HG02678 (cell line): ENCODE data around the gene HINT2.

Source experiments
- ATAC-seq: cut with Tn5 transposase; IDR thresholded peaks from one replicate; pipeline ENCODE4 v1.9.1; 2021; ENCODE audit warnings: mild to moderate bottlenecking, moderate library complexity; ENCODE audit not compliant: unreplicated experiment

HINT2 gene

DNA sequence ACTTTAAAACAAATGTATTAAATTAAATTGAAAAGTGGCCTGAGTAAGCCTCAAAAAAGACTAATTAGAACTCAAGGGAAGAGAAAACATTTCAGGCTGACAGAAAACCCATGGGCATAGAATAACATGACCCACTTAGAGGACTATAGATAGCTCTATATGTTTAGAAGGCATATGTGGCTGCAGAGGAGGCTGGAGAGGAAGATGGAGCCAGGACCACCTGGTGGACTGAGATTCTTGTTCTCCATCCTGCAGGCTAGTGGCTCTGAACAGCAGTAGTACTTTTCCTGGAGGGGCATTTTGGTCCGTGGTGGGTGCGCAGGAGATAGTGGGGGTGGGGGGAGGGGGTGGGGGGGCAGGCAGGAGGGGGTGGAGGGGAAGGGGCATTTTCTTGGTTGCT lies 33.8 kb downstream of the HINT2 start:
- no peak for ATAC-seq

DNA sequence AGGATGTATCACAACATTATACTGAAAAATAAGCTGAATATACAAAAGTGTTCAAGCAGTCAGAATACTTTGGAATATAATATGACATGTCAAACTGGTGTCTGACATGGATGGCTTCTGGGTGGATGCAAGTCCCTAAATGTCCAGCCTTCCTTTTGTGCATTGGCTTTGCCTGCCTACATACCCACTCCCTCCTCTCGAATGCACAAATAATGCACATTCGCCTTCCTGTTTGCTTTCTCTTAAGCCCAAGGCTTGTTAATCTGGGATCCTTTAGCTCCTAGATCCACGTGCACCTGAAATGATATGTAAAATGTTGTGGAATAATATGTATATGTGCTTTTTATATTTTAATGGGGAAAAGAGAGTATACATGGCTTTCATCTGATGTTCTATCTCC lies 36.3 kb downstream of the HINT2 start:
- ATAC-seq = no peak

DNA sequence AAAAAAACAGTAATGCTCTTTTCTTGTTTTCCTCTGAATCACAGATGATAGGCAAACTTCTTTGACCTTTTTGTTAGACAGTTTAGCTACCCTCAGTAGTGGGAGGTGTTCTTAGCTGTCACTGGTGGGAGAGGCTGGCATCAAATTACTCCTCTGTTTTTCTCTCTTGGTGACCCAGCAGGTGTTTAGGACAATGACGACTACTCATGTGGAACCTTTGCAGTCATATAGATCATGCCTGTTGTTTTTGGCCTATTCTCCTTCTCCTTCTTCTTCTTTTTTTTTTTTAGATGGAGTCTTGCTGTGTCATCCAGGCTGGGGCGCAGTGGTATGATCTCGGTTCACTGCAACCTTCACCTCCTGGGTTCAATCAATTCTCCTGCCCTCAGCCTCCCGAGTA lies 38.8 kb downstream of the HINT2 start:
- ATAC-seq = no peak

DNA sequence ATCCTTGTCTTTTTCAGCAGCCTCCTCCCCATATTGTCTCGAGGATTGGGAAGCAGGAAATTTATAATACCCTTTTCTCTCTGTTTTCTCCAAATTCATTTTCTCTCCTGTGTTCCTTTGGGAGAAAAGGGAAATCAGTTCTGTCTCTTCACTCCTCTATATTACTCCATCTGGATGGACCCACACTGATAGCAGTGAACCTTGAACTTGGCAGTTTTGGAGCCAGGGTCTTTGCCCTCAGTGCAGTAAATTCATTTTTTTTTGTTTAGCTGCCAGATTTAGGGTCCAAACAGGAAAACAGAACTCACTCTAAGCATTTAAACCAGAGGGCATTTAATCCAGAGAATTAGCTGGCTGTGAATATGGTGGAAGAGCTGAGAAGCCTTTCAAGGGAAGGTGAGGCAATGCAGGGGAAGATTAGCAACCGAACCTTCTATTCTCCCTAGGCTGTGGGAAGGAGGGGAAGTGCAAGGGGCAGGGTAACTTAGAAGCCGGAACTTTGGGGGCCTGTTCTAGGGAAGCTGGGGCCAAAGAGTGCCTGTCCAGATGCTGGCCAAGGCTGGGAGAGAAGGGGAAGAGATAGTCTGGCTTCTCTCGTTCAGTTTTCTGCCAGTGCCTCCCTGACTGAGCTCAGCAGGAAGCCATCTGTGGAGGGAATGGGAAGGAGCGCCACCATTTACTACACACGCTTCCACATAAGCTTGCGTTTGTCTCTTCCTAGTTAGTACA lies 39.8 kb downstream of the HINT2 start:
- no peak for ATAC-seq

DNA sequence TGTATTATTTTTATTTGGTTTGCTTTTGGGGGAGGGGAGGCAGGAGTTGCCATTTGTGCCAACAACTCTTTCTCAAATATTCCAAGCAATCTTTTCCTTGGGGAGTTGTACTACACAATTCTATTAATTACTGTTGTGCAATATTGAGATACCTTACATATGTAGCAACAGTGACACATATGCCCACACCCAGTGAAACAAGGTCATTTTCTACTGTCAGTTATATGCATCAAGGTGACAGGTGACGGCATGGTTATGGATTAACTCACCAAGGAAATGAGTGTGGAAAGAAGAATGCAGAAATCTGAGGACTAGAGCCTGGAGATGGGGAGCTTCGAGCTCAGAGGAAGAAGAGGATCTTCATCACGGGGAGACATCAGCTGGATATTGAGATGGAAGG lies 42.9 kb downstream of the HINT2 start:
- no peak for ATAC-seq

DNA sequence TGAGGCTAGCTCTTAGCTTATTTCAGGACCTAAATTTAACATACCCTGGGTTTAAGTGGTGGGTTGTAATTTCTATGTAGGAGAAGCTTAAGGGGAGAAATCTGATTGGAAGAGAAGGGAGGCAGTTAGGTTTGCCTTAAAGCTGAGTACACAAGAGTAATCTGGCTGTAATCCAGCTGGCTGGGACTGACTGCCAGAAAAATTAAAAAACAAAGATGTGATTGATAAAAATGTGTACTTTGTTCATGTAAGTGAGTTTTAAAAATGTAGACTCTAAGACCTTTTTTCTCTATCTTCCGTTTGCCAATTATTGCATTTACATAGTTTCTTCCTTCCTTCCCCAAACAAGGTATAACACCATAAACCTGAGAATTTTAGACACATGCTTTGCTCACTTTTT lies 43.3 kb downstream of the HINT2 start:
- no peak for ATAC-seq

DNA sequence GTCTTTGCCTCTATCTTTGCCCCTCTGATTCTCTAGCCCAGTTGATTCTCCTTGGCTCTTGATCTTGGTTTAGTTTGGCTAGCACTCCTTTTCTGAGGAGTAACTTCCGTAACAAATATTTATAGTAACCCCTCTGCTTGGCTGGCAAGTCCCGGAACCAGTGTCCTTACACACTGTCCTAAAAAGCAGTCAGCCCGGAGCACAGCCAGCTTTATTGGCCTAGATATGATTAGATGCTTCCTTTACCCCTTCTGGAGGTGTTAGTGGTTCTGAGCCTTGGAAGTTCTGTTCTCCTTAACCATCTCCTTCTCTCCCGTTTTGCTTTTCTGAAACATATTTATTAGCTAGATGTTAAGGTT lies 43.8 kb downstream of the HINT2 start:
- no peak for ATAC-seq

DNA sequence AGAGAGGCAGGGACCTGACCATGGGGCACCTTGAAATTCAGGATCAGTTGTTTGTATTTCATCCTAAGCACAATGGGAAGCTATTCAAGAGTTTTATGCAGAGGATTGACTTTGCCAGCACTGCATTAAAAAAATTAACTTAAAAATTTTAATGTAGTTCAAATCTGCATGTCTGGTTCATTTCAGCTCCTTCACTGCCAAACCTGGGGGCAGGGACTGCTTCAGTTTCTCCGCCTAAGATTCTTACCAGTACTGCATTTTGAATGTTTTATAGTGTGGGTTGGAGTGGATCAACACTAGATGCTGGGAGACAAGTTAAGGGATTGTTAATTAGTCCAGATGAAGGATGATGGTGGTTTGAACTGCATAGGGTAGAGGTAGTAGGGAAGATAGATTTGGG lies 45.1 kb downstream of the HINT2 start:
- no peak for ATAC-seq

DNA sequence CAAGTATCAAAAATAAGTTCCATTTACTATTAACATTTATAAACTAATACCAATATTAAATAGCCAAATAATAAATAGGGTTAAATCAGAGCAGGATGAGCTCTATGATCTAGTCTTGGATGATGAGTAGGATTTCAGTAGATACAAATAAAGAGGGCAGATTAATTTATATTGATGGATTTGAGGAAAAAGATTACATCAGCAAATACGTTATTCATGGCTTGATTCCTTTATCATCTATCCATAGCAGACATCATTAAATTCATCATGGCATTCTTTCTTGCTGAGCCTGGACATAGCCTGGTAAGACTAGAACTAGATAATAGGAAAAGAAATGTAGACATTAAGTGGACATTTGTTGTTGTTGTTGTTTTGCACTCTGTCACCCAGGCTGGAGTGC lies 47.4 kb downstream of the HINT2 start:
- ATAC-seq = no peak

DNA sequence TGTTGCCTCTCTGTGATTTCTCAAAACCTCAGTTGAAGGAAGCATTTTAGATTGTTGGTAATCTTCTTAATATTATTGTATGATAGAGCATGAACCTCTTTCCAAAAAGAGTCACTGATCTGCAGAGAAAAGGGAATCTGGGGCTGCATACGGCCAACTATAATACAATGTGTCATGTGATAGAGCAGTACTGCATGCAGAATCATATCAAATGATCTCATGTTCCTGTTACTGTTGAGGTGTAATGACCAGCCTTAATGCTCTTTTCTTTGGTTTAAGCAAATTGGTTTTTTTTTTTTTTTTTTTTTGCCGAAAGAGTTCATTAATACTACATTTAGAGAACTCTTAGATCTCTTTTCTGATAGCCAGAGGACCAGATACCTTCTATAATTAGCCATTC lies 47.8 kb downstream of the HINT2 start:
- no peak for ATAC-seq

DNA sequence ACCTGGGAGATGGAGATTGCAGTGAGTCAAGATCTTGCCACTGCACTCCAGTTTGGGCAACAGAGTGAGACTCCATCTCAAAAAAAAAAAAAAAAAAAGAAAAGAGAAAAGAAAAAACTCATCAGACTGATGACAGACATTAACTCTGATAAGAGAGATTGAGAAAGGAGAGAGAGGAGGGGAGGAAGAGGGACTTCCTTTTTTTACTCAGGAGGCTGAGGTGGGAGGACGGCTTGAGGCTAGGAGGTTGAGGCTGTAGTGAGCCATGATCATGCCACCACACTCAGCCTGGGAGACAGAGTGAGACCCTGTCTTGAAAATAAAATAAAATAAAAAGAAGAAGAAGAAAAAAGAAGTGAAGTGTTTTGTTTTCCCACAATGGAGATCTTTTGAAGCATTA lies 51.0 kb downstream of the HINT2 start:
- no peak for ATAC-seq

DNA sequence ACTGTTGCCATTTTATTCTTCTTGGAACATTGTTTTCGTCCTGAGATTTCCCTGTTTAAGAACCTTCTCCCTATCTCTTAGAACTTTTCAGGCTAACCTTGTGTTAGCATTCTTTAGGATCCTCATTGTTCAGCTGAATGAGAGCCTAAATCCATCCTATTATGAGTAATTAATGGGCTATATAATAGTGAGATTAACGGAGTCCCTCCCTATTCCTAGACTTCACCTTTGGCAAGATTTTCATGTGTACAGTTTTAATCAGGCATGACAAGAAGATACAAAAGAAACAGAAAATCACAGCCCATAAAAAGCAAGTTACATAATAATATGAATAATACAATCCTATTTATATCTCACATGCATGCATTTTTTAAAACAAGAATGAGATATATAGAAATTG lies 51.7 kb downstream of the HINT2 start:
- no peak for ATAC-seq
